Measurements from ENCODE around the gene RBKS.
"Not testable (repeated sequence)": the region's sequence is repeated elsewhere in the genome, so short reads cannot be mapped to it uniquely, and the experiment has no call there.

RBKS gene

GRCh38 chr2:27869763-27870162, 20.4 kb downstream of the RBKS start:
- DNase-seq, result no peak

GRCh38 chr2:27866237-27866636, 23.9 kb downstream of the RBKS start:
- no peak for DNase-seq

- DNase-seq, result not testable (repeated sequence)
These were observed 26.2 kb downstream of the RBKS start for GRCh38 chr2:27863955-27864354.

- DNase-seq, result no peak
These were observed 27.0 kb downstream of the RBKS start for GRCh38 chr2:27863146-27863545.

GRCh38 chr2:27860111-27860510, 30.1 kb downstream of the RBKS start:
- no peak for DNase-seq

- no peak for DNase-seq
These were observed 32.6 kb downstream of the RBKS start for GRCh38 chr2:27857417-27858172.

GRCh38 chr2:27856956-27857355, 33.2 kb downstream of the RBKS start:
- DNase-seq, result no peak

GRCh38 chr2:27856386-27856785, 33.8 kb downstream of the RBKS start:
- no peak for DNase-seq

GRCh38 chr2:27855476-27855875, 34.7 kb downstream of the RBKS start:
- no peak for DNase-seq

- DNase-seq, result no peak
These were observed 35.8 kb downstream of the RBKS start for GRCh38 chr2:27854229-27854862.

- DNase-seq, result no peak
These were observed 37.5 kb downstream of the RBKS start for GRCh38 chr2:27852691-27853090.

- no peak for DNase-seq
These were observed 40.5 kb downstream of the RBKS start for GRCh38 chr2:27849558-27850205.

GRCh38 chr2:27847333-27847732, 42.9 kb downstream of the RBKS start:
- DNase-seq, result no peak

- DNase-seq, result no peak
These were observed 45.3 kb downstream of the RBKS start for GRCh38 chr2:27844821-27845255.

- DNase-seq, result no peak
These were observed 46.2 kb downstream of the RBKS start for GRCh38 chr2:27843992-27844391.

GRCh38 chr2:27842894-27843293, 47.3 kb downstream of the RBKS start:
- DNase-seq, result no peak

GRCh38 chr2:27839022-27839618, 51.1 kb downstream of the RBKS start:
- no peak for DNase-seq

- no peak for DNase-seq
These were observed 51.7 kb downstream of the RBKS start for GRCh38 chr2:27838502-27838901.

- no peak for DNase-seq
These were observed 56.3 kb downstream of the RBKS start for GRCh38 chr2:27833931-27834330.

- no peak for DNase-seq
These were observed 57.8 kb downstream of the RBKS start for GRCh38 chr2:27832396-27832795.

- no peak for DNase-seq
These were observed 58.7 kb downstream of the RBKS start for GRCh38 chr2:27831279-27832050.

- no peak for DNase-seq
These were observed 59.5 kb downstream of the RBKS start for GRCh38 chr2:27830656-27831055.

- no peak for DNase-seq
These were observed 60.4 kb downstream of the RBKS start for GRCh38 chr2:27829791-27830190.
